Islet of Langerhans (tissue), 1 donor: ENCODE data around the gene IPPK.

ENCODE experiments used
- FAIRE-seq: peaks from one replicate; lab custom pipeline; 2011; peaks lifted over from hg19 to GRCh38; lab: Jason Lieb, UNC

IPPK gene

GRCh38 chr9:92685022-92685421 is 15.1 kb upstream of the IPPK start:
- no peak for FAIRE-seq

DNA sequence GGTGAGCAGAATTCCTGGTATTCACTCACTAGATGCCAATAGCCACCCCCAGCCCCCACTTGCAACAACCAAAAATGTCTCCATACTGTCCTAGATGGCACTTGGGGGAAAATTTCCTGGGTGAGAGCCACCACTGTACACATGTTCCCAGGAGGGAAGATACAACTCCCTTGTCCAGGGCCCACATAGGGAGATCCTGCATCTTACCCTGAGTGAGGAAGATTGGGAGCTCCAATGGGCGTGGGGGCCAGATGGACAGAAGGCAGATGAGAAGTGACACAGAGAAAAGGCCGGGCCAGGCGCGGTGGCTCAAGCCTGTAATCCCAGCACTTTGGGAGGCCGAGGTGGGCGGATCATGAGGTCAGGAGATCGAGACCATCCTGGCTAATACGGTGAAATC is 12.3 kb upstream of the IPPK start:
- no peak for FAIRE-seq

- FAIRE-seq: no peak
Observed at GRCh38 chr9:92680166-92681119, 10.5 kb upstream of the IPPK start.

- no peak for FAIRE-seq
Observed at GRCh38 chr9:92679413-92680165, 9.7 kb upstream of the IPPK start.

DNA sequence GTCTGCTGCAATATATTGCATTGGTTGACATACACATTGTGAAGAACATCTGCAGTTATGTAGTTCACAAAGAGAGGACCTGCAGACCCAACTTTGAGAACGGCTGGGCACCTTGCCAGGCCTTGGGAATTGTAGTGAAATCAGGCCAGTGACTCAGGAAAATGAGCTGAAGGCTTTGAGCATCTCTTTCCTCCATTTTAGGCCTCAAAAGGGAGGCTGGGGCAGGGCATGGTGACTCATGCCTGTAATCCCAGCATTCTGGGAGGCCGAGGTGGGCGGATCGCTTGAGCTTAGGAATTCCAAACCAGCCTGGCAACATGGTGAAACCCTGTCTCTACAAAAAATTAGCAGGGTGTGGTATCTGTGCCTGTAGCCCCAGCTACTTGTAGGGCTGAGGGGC is 1.4 kb upstream of the IPPK start:
- FAIRE-seq: no peak

DNA sequence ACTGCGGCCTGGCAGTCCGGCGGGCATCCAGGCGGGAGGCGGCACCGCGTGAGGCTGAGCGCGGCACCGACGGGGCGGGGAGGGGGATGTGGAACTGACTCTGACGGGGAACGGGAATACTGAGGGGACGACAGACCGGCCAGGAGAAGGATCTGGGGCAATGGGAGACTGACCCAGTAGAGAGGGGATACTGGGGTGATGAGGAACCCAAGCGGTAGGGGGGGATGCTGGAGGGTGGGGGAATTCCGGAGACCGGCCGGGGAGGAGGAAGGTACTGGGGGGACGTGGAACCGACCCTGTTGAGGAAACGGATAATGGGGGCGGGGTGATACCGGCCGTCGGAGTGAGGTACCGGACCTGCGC is 423 bp downstream of the IPPK start:
- FAIRE-seq: no peak

- FAIRE-seq: no peak
Observed at GRCh38 chr9:92668746-92669526, 995 bp downstream of the IPPK start.

DNA sequence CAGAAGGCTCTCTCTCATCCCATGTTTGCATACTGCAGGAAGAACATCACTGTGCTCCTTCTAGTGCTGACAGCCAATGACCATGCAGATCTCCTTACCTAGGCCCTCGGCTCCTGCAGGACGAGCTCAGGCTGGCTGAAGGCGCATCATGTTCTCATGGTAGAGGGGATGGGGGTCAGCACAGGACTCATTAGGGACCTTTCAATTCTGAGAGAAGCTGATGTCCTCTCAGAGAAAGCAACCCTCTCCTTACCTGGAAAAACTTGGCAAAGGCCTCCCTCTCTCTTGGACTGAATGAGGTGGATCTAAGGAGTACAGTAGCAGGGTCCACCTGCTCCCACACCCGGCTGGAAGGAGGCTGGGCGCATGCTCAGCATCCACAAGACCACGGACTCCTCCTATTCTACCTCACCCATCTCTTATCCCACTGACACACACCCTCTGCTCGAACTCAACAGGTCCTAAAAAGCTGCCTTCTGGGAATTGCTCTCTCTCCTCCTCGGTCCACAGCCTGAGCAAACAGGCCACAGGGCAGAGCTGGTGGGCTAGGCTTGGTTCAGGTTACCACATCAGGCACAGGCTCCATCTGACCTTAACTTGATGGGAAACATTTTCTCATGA is 2.9 kb downstream of the IPPK start:
- FAIRE-seq: no peak

GRCh38 chr9:92666236-92666635 is 3.7 kb downstream of the IPPK start:
- FAIRE-seq: no peak

GRCh38 chr9:92665836-92666235 is 4.1 kb downstream of the IPPK start:
- no peak for FAIRE-seq

GRCh38 chr9:92664394-92665152 is 5.4 kb downstream of the IPPK start:
- FAIRE-seq: no peak

- FAIRE-seq: no peak
Observed at GRCh38 chr9:92663951-92664350, 6.0 kb downstream of the IPPK start.

- no peak for FAIRE-seq
Observed at GRCh38 chr9:92663126-92663525, 6.8 kb downstream of the IPPK start.

GRCh38 chr9:92661743-92662142 is 8.2 kb downstream of the IPPK start:
- FAIRE-seq: no peak

DNA sequence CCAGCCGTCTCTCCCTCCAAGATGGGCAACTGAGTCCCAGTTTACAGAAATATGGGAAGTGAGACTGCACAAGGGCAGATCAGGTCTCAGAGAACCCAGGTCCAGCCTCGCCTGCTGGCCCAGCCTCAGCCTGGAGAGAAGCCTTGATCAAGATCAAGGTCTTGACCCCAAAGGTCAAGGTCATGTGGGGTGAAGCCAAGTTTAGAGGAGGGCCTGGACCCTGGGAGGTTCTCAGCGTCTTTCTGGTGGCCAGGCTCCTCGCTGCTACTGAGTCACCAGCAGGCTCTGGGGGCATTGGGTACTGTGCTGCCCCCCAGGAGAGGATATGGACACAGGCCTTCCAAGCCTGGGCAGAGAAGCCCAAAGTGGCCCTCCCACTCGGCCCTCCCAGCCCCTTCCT is 8.8 kb downstream of the IPPK start:
- no peak for FAIRE-seq

DNA sequence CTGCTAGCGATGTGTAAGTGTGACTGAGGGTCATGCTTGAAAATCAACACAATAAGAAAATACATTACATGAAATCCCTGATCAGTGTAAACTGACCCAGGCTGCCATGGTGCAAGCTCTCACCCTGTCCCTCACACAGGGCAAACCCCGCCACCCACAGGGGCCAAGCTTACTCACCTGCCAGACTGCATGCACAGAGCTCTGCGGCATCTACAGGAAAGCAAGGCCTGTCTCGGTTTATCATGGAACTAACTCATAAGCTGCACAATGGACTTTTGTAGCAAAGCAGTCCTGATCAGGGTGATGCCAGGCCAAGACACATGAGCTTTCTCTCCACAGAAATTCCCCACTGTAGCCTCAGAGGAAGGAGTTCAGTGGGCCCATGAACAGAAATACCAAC is 9.7 kb downstream of the IPPK start:
- FAIRE-seq: no peak

GRCh38 chr9:92659601-92660000 is 10.3 kb downstream of the IPPK start:
- FAIRE-seq: no peak

DNA sequence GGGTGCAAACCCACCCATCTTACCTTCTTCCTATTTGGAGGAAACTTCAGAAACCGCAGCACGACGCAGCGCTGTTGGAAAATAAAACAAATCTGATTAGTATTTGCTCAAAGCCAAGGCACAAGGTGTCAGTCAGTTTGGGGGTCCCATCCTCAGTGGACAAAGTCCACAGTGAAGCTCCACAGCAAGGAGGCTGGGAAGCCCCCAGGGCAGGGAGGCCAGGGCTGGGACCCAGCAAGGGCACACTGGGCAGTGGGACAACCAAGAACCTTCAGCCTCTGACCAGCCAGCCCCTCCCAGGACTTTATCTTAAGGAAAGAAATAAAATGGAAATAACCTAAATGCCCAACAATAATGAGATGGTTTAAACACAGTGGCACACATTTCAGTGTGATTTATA is 11.3 kb downstream of the IPPK start:
- FAIRE-seq: no peak

GRCh38 chr9:92658176-92658575 is 11.8 kb downstream of the IPPK start:
- FAIRE-seq: no peak

- no peak for FAIRE-seq
Observed at GRCh38 chr9:92657296-92658094, 12.4 kb downstream of the IPPK start.

DNA sequence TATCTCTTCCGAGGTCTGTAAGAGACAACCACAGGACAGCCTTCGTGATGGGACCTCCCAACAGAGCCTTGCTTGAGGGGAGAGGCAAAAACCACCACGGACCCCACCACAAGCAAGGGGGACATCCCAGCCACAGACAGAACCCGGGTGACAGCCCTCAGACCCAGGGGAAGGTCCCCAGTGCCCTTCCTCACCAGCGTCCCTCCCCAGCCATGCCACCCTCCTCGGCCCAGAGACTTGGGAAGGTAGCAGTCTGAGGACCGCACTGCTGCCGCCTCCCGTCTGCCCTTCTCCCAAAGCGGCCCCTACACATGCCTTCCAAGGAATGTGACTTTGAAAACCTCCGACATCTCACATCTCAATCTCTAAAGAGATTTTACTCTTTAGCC is 13.4 kb downstream of the IPPK start:
- no peak for FAIRE-seq
